Measurements from ENCODE around the gene LSMEM2. TPM values are rescaled to one million over a fixed set of nuclear protein-coding genes. Genes with fewer than 3 reads are reported as not detected.
"Not testable (repeated sequence)": the region's sequence is repeated elsewhere in the genome, so short reads cannot be mapped to it uniquely, and the experiment has no call there.

Gene LSMEM2
- polyA plus RNA-seq, 5 donors, result 0.14 to 1.4 (median 0.36) TPM

- peak; percentile 100 for DNase-seq
Measured at GRCh38 chr3:50298836-50299637, 20.1 kb downstream of the LSMEM2 start, which contains the start of the genes HYAL3 and NAA80. TSS of gene HYAL3 (minus strand) at chr3:50299405. CDS start at chr3:50295602, 3,803 bp downstream. TSS of gene NAA80 (minus strand) at chr3:50299405. CDS start at chr3:50297463, 1,942 bp downstream.

- DNase-seq, result no peak
Measured at GRCh38 chr3:50299638-50299928, 20.7 kb downstream of the LSMEM2 start.

GRCh38 chr3:50299929-50300680, 21.2 kb downstream of the LSMEM2 start:
- no peak for DNase-seq

DNA sequence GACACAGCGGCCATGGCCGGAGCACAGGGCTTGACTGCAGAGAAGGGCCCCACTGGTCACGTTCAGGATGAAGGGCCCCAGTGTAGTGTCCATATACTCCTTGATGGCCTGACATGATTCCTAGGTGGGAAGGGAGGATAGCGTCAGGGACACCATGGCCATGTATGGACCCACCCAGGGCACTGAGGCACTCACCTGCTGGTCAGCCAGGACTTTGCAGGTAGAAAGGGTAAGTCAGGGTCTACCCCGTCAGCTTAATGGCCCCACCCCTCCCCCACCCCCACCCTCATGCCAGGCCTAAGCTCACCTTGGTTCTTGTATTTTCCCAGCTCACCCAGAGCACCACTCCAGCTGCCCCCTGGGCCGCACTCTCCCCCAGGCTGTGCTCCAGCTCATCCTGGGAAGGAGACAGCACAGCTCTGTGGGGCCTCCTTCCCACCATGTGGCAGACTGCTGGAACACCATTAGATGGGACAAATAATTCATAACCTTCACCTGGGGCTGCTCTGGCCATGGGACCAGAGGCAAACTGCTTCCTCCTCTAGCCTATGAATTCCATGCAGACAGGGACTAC, 21.9 kb downstream of the LSMEM2 start:
- DNase-seq, result no peak

- DNase-seq, result no peak
Measured at GRCh38 chr3:50302095-50303012, 23.5 kb downstream of the LSMEM2 start.

DNA sequence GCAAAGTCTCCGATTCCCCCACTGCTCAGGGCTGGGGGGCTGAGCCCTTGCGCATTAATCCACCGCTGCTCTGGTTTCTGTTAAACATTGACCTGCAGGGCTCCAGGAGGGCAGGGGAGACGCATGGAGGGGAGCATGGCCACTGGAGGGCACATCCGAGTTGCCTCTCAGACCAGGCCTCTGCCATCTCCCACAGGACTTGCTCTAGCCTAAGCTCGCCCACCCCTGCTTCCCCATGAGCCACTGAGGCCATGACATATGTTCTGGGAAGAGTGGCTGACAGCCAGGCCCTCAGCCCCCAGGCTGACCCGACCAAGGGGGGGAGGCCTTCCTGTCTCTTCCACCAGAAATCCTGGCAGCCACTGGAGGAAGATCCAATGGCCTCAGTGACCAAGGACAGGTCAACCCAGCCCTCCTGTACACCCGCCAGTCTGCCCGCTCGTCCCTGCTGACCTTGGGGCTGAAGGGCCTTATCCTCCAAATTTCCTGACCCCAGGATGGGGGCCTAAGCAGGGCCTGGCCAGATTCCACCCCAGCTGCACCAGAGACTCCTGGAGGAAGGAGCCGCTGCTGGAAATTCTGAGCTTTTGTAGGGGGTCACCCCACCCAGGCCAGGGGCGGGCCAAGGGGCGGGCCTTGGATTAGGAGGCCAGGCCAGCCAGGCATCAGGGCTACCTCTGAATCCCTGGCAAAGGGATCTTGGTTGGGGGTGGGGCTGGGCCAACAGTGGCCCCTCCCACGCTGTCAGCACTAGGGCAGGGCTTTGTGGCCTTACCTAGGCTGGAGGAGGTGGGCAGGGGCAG, 24.3 kb downstream of the LSMEM2 start, which contains the start of gene HYAL1:
Gene HYAL1, minus strand, starts transcription at position 562 of the 803 bp plus-strand sequence. CDS start 618 bp downstream, outside the sequence.
- DNase-seq, result no peak

- no peak for DNase-seq
Measured at GRCh38 chr3:50304601-50305000, 25.7 kb downstream of the LSMEM2 start.

DNA sequence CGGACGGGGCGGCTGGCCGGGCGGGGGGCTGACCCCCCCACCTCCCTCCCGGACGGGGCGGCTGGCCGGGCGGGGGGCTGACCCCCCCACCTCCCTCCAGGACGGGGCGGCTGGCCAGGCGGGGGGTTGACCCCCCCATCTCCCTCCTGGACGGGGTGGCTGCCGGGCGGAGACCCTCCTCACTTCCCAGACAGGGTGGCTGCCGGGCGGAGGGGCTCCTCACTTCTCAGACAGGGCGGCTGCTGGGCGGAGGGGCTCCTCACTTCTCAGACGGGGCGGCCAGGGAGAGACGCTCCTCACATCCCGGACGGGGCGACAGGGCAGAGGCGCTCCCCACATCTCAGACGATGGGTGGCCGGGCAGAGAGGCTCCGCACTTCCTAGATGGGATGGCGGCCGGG, 33.2 kb downstream of the LSMEM2 start:
- DNase-seq, result not testable (repeated sequence)

DNA sequence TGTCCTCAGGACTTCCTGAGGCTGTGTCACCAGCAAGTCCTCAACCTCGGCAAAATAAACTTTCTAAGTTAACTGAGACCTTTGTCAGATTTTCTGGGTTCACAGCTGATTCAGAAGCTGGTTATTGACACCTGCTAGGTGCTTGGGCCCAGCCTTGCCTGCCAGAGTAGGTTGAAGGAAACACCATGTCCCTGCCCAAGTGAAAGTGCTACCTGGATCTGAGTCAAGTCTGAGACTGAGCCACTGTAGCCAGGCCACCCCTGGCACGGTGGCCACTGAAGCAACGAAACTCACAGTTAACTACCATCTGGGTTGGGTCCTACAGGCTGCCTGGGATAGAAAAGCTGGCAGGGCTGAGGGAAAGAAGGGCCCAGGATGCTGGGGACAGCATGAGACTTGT, 35.5 kb downstream of the LSMEM2 start:
- no peak for DNase-seq

- no peak for DNase-seq
Measured at GRCh38 chr3:50314816-50315215, 35.9 kb downstream of the LSMEM2 start.

DNA sequence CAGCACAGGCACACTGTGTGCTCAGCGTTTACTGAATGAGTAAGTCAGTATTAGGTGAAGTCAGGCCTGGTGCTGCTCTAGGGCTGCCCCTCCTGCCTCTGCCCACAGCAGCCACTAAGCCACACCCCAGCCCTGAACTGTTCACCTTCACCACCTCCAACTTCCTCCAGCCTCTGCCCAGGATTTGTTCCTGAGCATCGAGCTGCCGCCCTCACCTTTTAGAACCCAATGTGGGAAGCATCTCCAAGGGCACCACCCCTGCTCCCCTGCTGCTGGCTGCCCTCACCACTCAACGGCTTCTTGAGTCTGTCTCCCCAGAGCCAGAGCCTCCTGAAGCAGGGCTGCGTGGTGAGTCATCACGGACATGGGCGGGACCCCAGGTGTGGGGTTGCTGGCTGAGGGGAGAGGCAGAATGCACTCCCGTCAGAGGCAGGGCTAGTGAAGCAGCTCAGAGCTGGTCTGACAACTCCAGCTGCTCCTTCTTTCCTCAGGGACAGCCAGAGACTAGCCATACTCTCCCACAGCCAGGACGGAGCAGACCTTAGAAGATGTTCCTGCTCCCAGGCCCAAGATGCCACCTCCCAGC, 37.9 kb downstream of the LSMEM2 start:
- no peak for DNase-seq

DNA sequence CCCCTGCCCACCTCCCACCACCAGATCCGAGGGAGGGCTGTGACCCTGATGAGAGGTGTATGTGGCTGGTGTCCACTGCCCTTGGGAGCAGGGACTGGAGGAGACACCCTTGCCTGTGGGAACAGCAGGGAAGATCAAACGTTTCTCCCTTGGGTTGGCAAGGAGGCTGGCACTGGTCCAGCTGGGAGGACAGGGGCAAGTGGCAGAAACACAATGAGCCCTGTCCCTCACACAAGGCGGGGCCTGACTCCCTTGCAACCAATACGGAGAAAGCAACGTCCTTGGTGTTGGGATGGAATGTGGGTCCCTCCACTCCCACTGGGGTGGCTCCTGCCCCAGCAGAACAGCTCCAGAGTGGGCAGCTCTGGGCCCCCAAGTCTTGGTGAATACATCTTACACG, 38.4 kb downstream of the LSMEM2 start:
- DNase-seq, result no peak

GRCh38 chr3:50318163-50318562, 39.3 kb downstream of the LSMEM2 start:
- no peak for DNase-seq

GRCh38 chr3:50318615-50319014, 39.7 kb downstream of the LSMEM2 start:
- no peak for DNase-seq

- no peak for DNase-seq
Measured at GRCh38 chr3:50319181-50319893, 40.5 kb downstream of the LSMEM2 start.

- no peak for DNase-seq
Measured at GRCh38 chr3:50319894-50320625, 41.2 kb downstream of the LSMEM2 start.

- DNase-seq, result peak; percentile 86 to 88
Measured at GRCh38 chr3:50320853-50321335, 42.0 kb downstream of the LSMEM2 start.

DNA sequence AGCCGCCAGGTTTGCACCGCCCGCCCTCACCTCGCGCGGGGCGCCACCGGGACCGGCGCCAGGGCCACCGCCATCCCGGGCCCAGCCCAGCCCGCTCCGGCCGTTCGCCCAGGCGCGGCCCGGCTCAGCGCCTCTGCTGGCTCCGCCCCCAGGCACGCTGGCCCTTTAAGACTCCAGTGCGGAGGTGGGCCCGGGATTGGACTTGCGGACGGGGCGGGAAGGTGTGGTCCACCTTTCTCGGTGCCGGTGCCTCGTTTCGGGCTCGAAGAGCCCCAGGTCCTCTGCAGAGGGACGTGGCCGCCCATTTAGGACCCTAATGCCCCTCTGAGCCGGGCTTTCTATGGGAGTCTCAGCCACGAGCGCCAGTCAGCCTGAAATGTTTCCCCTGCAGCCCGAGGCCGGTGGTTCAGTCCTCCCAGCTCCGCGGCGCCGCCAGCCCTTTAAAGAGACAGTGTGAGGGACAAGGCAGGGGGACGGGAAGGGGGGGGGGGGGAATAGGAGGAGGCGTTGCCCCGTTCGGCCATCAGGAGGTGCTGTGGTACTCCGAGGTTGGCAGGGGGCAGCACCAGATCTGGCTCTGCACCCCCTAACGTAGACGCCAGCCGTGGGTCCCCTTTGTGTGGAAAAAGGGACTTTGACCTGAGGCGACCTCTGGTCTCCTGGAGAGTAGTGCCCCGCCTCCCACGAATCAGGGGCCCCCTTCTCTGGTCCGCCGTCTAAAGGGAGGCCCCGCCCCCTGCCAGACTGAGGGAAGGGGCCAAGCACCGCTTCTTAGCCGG, 42.6 kb downstream of the LSMEM2 start:
- peak; percentile 89 to 90 for DNase-seq

Measured in right lung (tissue), 5 donors.